Measurements from ENCODE around the gene CCL20.

Gene CCL20, protein sequence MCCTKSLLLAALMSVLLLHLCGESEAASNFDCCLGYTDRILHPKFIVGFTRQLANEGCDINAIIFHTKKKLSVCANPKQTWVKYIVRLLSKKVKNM

DNA sequence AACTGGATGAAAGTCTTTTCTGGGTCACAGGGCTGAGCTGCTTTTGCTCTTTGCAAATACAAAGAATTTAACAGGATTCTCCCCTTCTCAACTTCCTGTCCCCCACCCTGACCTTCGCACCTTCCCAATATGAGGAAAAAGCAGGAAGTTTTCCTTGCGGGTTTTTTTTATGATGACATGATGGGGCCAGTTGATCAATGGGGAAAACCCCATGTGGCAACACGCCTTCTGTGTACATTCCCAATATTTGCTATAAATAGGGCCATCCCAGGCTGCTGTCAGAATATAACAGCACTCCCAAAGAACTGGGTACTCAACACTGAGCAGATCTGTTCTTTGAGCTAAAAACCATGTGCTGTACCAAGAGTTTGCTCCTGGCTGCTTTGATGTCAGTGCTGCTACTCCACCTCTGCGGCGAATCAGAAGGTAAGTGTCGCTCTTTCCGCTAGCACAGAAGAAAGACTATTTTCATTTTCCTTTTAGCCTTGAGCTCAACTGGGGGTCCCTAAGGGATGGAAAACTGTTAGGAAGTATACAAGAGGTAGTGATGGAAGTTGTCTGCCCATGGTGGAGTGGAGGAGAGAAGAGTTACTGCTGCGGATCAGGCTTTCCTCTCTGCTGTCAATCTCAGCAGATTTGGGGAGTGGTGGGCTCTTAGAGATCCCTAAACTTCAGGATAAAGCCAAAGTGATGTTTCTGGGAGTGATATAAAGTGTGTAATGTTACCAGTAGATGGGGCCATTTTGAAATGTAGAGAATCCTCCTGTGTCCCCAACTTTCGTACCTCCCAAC lies at the start of gene CCL20:
TSS of gene CCL20 (plus strand) at position 281 of the 792 bp plus-strand sequence. CDS start at position 351, 70 bp downstream.
- H3K9me3 ChIP-seq (ENCODE audit: severe bottlenecking), result no peaks in the 10 kb centered on the region
- H3K4me3 ChIP-seq (ENCODE audit: low read depth, low read length), result no peak within 1 kb of the TSS
- H3K36me3 ChIP-seq, result no peaks in the 10 kb centered on the region

DNA sequence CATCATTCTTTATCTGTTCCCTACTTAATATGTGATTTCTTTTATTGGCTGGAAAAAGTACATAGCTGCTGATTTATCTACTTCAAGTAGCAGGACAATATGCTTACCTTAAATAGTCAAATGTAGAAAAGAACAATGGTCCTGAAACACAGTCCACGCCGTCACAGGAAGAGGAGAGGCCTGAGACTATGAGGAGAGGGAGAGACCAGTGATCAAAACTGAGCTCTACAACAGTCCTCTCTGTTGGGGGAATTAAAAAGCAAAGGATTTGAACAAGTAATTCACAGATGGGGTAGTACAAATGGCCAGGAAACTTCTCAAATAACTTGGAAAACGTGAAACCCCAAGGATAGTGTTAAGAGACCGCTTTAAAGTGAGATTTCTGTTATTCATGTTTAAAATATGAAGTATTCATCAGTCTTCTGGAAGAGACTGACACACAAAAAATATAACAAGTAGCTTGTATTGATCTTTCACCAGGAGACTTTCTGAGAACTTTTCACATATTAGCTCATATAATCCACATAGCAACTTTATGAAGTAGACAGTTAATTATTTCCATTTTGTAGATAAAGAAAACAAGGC lies 47.8 kb upstream of the CCL20 start:
- Histone ChIP-seq H3K36me3 (no peaks in the 10 kb centered on the region), H3K4me3 (ENCODE audit: low read depth, low read length) (no peak overlapping the region), H3K27me3 (ENCODE audit: insufficient read depth, low read depth, severe bottlenecking) (peaks cover 3% of the 10 kb centered on the region), H3K9me3 (ENCODE audit: severe bottlenecking) (no peaks in the 10 kb centered on the region), H3K27ac (no peak overlapping the region)
- TF ChIP-seq, protein P1, sequence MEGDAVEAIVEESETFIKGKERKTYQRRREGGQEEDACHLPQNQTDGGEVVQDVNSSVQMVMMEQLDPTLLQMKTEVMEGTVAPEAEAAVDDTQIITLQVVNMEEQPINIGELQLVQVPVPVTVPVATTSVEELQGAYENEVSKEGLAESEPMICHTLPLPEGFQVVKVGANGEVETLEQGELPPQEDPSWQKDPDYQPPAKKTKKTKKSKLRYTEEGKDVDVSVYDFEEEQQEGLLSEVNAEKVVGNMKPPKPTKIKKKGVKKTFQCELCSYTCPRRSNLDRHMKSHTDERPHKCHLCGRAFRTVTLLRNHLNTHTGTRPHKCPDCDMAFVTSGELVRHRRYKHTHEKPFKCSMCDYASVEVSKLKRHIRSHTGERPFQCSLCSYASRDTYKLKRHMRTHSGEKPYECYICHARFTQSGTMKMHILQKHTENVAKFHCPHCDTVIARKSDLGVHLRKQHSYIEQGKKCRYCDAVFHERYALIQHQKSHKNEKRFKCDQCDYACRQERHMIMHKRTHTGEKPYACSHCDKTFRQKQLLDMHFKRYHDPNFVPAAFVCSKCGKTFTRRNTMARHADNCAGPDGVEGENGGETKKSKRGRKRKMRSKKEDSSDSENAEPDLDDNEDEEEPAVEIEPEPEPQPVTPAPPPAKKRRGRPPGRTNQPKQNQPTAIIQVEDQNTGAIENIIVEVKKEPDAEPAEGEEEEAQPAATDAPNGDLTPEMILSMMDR (IDR thresholded peaks at IDR 0.05; ENCODE audit: low read depth, low read length), result no peak
- no peak for DNase-seq

More for the DNA sequence above, at the start of gene CCL20:
- DNase-seq, result no peak
- Histone ChIP-seq H3K27me3 (ENCODE audit: insufficient read depth, low read depth, severe bottlenecking) (peaks cover 15% of the 10 kb centered on the region), H3K27ac (no peak within 1 kb of the TSS)
- TF ChIP-seq, protein P1 (IDR thresholded peaks at IDR 0.05; ENCODE audit: low read depth, low read length), result no peak

DNA sequence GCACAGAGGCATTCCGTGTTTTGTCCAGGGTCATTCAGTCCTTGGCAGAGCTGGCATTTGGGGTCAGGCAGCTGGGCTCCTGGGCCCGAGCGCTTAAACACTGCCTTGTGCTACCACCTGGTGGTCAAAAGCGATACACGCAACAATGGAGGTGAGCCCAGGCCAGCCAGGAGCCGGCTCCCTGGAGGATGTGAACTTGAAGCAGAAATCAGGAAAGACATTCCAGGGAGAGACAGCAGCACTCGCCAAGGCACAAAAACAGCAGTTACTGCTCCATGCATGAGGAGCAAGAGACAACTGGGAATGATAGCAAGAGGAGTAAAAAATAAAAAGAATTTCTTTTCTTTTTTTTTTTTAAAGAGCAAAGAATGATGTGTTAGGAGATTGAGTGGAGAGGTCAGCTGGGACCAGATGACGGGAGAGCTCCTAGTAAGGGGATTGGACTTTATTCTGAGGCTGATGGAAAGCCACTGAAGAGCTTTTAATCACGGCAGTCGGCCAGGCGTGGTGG lies 47.2 kb upstream of the CCL20 start:
- H3K4me3 ChIP-seq (ENCODE audit: low read depth, low read length), result no peak overlapping the region
- no peaks in the 10 kb centered on the region for H3K9me3 ChIP-seq (ENCODE audit: severe bottlenecking)
- DNase-seq, result peak; percentile 76
- TF ChIP-seq, protein P1 (IDR thresholded peaks at IDR 0.05; ENCODE audit: low read depth, low read length), result peak; percentile 77
- H3K27ac ChIP-seq, result no peak overlapping the region
- H3K27me3 ChIP-seq (ENCODE audit: insufficient read depth, low read depth, severe bottlenecking), result peaks cover 3% of the 10 kb centered on the region
- no peaks in the 10 kb centered on the region for H3K36me3 ChIP-seq

DNA sequence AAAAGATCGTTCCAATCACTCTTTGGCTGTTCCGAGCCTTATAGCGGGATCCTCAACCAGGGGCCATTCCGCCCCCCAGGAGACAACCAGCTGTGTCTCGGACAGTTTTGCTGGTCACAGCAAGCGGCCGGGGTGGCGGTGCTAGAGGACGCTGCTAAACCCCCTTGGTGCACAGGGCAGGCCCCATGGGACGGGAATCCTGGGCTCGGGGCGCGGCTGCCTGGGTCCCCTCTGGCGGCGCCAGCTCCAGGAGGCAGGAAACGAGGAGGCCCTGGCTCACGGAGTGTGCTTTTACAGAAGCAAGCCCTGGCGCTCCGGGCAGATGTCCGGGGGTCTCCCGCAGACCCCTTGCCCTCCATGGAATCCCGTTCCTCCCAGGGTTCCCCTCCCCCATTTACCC lies 45.8 kb upstream of the CCL20 start:
- TF ChIP-seq, protein P1 (IDR thresholded peaks at IDR 0.05; ENCODE audit: low read depth, low read length), result no peak
- DNase-seq, result no peak
- no peaks in the 10 kb centered on the region for H3K27me3 ChIP-seq (ENCODE audit: insufficient read depth, low read depth, severe bottlenecking)
- H3K4me3 ChIP-seq (ENCODE audit: low read depth, low read length), result no peak overlapping the region
- no peaks in the 10 kb centered on the region for H3K36me3 ChIP-seq
- H3K27ac ChIP-seq, result no peak overlapping the region
- H3K9me3 ChIP-seq (ENCODE audit: severe bottlenecking), result no peaks in the 10 kb centered on the region

DNA sequence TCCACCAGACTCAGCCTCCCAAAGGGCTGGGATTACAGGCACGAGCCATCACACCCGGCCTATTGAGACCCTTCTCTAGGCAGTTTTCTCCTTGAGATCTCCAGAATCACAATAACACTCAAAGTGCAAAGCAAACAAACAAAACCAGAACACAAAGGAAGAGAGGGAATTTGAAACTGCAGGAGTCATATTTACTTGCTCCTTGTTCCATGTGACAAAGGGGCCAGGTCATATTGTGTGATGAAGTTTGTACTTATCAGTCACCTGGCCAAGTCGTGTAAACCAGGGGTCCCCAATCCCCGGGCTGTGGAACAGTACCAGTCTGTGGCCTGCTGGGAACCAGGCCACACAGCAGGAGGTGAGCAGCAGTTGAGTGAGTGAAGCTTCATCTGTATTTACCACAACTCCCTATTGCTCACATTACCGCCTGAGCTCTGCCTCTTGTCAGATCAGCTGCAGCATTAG lies 41.4 kb upstream of the CCL20 start:
- TF ChIP-seq, protein P1 (IDR thresholded peaks at IDR 0.05; ENCODE audit: low read depth, low read length), result no peak
- DNase-seq, result no peak
- Histone ChIP-seq H3K36me3 (no peaks in the 10 kb centered on the region), H3K27me3 (ENCODE audit: insufficient read depth, low read depth, severe bottlenecking) (no peaks in the 10 kb centered on the region), H3K27ac (no peak overlapping the region), H3K4me3 (ENCODE audit: low read depth, low read length) (no peak overlapping the region), H3K9me3 (ENCODE audit: severe bottlenecking) (no peaks in the 10 kb centered on the region)
